Measurements from ENCODE around the gene DOK5. TPM values are rescaled to one million over a fixed set of nuclear protein-coding genes. Genes with fewer than 3 reads are reported as not detected.

DOK5 gene
- total and polyA plus RNA-seq, 2 of the 8 experiments (the other 6 are each of a cell fraction or from before 2014, with no cell fraction given): 8.9 to 15.0 TPM

GRCh38 chr20:54590856-54591255 lies 115.5 kb downstream of the DOK5 start (continued):
- TF ChIP-seq CHD7 (IDR thresholded peaks at IDR 0.05; ENCODE audit: insufficient replicate concordance, low read length) (no peak), GTF2F1 (IDR thresholded peaks at IDR 0.05; ENCODE audit: borderline replicate concordance, low read depth, low read length) (no peak), YY1 (IDR thresholded peaks at IDR 0.05; ENCODE audit: low read depth, low read length) (no peak), USF2 (IDR thresholded peaks at IDR 0.05; ENCODE audit: low read length) (no peak), SP4 (IDR thresholded peaks at IDR 0.05; ENCODE audit: low read length) (no peak), RBBP5 (IDR thresholded peaks at IDR 0.05; ENCODE audit: borderline replicate concordance, low read depth, low read length) (no peak)
